HL-60 (cell line): ENCODE results near the gene TOR1AIP2.
A peak's percentile ranks its signal among the peaks of the same experiment; 100 is the strongest.

ENCODE experiments used
- DNase-seq, 2 experiments: peaks; one replicate each; pipeline ENCODE4 v3.0.0-alpha.2; 2010 to 2020; ENCODE audit warnings: low read depth in 1 of 2, low spot score in 1 of 2
- H3K27ac ChIP-seq: fragments of 250-450 bp; sonication (Bioruptor Pico); replicated peaks from 2 replicates; pipeline ENCODE4 v1.5.1; 2020; ENCODE audit warnings: mild to moderate bottlenecking, moderate library complexity
- H3K27me3 ChIP-seq: fragments of 250-450 bp; sonication (Bioruptor Pico); 2 replicates; pipeline ENCODE4 v1.5.1; 2021; ENCODE audit warnings: mild to moderate bottlenecking, moderate library complexity; ENCODE audit not compliant: insufficient read depth, poor library complexity, severe bottlenecking
- H3K4me3 ChIP-seq: replicated peaks from 2 replicates; pipeline ENCODE4 v1.5.1; 2011; ENCODE audit warnings: mild to moderate bottlenecking, control low read depth, low read length; ENCODE audit not compliant: insufficient read depth
- GABPA ChIP-seq: IDR thresholded peaks from 2 replicates; pipeline ENCODE4 v1.6.1; 2012; ENCODE audit warnings: low read depth
- POLR2AphosphoS5 ChIP-seq: IDR thresholded peaks from 2 replicates; pipeline ENCODE4 v1.6.1; 2012; ENCODE audit warnings: low read depth
- SPI1 ChIP-seq: IDR thresholded peaks from 2 replicates; pipeline ENCODE4 v1.6.1; 2012; ENCODE audit warnings: low read depth, mild to moderate bottlenecking, borderline replicate concordance
- TF ChIP-seq, protein P1 (sequence below): IDR thresholded peaks from 2 replicates; pipeline ENCODE4 v1.6.1; 2012; ENCODE audit warnings: low read depth; ENCODE audit not compliant: insufficient replicate concordance
- TF ChIP-seq, protein P2 (sequence below): IDR thresholded peaks from one replicate; pipeline ENCODE4 v1.5.1; 2011; ENCODE audit warnings: low read length, control low read depth, inconsistent platforms; ENCODE audit not compliant: insufficient read depth

Gene TOR1AIP2

DNA sequence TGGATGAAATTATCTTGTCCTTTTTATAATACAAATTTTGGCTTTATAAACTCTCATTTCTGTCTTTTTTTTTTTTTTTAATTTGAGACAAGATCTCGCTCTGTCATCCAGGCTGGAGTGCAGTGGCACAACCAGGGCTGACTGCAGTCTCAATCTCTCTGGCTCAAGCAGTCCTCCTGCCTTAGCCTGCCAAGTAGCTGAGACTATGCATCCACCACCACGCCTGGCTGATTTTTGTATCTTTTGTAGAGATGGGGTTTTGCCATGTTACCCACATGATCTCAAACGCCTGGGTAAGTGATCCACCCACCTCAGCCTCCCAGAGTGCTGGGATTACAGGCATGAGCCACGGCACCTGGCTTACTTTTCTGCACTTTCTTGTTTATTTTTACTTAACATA lies 12.0 kb upstream of the TOR1AIP2 start:
- DNase-seq, result no peak
- TF ChIP-seq SPI1 (no peak), POLR2AphosphoS5 (no peak), GABPA (no peak)
- TF ChIP-seq, protein P1, sequence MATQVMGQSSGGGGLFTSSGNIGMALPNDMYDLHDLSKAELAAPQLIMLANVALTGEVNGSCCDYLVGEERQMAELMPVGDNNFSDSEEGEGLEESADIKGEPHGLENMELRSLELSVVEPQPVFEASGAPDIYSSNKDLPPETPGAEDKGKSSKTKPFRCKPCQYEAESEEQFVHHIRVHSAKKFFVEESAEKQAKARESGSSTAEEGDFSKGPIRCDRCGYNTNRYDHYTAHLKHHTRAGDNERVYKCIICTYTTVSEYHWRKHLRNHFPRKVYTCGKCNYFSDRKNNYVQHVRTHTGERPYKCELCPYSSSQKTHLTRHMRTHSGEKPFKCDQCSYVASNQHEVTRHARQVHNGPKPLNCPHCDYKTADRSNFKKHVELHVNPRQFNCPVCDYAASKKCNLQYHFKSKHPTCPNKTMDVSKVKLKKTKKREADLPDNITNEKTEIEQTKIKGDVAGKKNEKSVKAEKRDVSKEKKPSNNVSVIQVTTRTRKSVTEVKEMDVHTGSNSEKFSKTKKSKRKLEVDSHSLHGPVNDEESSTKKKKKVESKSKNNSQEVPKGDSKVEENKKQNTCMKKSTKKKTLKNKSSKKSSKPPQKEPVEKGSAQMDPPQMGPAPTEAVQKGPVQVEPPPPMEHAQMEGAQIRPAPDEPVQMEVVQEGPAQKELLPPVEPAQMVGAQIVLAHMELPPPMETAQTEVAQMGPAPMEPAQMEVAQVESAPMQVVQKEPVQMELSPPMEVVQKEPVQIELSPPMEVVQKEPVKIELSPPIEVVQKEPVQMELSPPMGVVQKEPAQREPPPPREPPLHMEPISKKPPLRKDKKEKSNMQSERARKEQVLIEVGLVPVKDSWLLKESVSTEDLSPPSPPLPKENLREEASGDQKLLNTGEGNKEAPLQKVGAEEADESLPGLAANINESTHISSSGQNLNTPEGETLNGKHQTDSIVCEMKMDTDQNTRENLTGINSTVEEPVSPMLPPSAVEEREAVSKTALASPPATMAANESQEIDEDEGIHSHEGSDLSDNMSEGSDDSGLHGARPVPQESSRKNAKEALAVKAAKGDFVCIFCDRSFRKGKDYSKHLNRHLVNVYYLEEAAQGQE, result no peak
- TF ChIP-seq, protein P2, sequence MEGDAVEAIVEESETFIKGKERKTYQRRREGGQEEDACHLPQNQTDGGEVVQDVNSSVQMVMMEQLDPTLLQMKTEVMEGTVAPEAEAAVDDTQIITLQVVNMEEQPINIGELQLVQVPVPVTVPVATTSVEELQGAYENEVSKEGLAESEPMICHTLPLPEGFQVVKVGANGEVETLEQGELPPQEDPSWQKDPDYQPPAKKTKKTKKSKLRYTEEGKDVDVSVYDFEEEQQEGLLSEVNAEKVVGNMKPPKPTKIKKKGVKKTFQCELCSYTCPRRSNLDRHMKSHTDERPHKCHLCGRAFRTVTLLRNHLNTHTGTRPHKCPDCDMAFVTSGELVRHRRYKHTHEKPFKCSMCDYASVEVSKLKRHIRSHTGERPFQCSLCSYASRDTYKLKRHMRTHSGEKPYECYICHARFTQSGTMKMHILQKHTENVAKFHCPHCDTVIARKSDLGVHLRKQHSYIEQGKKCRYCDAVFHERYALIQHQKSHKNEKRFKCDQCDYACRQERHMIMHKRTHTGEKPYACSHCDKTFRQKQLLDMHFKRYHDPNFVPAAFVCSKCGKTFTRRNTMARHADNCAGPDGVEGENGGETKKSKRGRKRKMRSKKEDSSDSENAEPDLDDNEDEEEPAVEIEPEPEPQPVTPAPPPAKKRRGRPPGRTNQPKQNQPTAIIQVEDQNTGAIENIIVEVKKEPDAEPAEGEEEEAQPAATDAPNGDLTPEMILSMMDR, result no peak
- no peak overlapping the region for H3K4me3 ChIP-seq
- no peaks in the 10 kb centered on the region for H3K27me3 ChIP-seq
- H3K27ac ChIP-seq, result no peak overlapping the region

DNA sequence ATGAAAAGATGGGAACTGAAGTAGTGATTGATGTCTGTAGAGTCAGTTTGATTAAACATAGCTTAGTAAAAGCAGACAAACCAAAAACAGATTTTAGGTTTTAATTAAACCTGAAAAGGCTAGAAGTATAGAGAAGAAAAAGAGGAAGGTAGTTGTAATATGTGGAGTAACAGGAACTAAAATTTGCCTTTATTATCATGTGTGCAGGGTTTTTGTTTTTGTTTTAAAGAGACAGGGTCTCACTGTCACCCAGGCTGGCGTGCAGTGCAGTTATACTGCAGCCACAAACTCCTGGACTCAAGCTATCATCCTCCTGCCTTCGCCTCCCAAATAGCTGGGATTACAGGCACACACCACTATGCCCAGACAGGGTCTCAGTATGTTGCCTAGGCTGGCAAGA lies 10.5 kb upstream of the TOR1AIP2 start:
- Histone ChIP-seq H3K4me3 (no peak overlapping the region), H3K27ac (peak overlapping the region; percentile 5; the same call in 1 of the 2 replicates), H3K27me3 (no peaks in the 10 kb centered on the region)
- no peak for DNase-seq
- TF ChIP-seq, protein P2, result no peak
- TF ChIP-seq SPI1 (no peak), GABPA (no peak)
- TF ChIP-seq, protein P1, result no peak

DNA sequence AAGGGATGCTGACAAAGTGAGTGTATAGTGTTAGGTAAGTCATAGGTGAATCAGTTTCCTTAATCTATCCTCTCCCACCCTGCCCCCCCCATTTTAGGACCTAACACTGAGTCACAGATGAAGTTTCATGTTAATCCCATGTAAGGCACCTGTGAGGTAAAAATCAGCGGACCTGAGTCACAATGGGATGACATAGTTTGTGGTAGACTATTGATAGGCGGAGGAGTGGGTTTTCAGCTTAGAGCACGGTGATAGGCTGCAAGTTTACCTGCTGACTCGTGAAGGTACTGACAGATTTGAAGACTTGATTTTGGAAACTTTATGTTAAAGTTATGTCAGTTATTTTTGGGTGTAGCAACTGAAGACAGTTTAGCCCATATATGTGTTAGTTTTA lies 6.1 kb upstream of the TOR1AIP2 start:
- Histone ChIP-seq H3K27me3 (no peaks in the 10 kb centered on the region), H3K4me3 (peak overlapping the region; percentile 84), H3K27ac (peak overlapping the region; percentile 98)
- no peak for TF ChIP-seq GABPA
- peak in 1 of 2 experiments; percentile 15 for DNase-seq

DNA sequence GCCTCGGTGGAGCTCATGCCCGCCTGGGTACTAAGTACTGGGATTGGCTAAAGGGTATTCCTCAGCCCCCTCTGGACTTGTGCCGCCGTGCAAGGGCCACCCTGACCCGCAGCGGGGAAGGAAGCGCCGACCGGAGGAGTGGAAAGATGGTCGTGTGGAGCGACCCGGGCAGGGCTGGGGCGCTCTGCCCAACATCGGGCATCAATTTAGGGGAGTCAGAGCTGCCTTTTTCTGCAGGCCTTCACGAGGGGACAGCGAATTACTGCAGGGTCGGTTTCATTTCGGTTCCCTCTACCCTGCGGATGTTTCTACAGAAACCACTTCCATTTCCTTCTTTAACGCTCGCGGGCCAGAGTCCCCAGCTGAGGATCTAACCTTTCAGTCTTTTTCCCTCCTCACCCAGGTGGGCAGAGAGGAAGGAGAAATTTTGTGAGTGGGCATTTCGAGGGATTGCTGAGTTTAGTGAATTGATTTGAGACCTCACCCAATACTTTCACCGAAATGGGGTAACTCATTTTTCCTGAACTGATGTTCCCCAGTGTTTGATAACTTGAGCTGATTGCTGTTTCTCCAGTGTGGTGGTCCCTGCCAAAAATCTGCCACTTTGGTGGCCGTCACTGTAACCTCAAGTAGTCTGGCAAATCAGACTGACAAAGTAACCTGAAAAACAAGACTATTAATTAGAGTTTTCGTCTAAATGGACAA lies 5.6 kb upstream of the TOR1AIP2 start:
- peak overlapping the region; percentile 98 for H3K27ac ChIP-seq
- H3K4me3 ChIP-seq, result peak overlapping the region; percentile 84
- H3K27me3 ChIP-seq, result no peaks in the 10 kb centered on the region
- peak in 1 of 2 experiments; percentile 56 for DNase-seq
- TF ChIP-seq, protein P1, result no peak
- TF ChIP-seq POLR2AphosphoS5 (no peak), GABPA (no peak), SPI1 (no peak)
- TF ChIP-seq, protein P2, result no peak
